H9 (cell line): Measurements from ENCODE around the gene FSIP1. TPM values are rescaled to one million over a fixed set of nuclear protein-coding genes. Genes with fewer than 3 reads are reported as not detected.
A peak's percentile ranks its signal among the peaks of the same experiment; 100 is the strongest.

Experiments used
- DNase-seq: peaks from one replicate; pipeline ENCODE4 v3.0.0-alpha.2; 2017
- H2AFZ ChIP-seq: one replicate; pipeline ENCODE4 v1.6.1; 2013; ENCODE audit warnings: mild to moderate bottlenecking, low read length, control low read depth, moderate library complexity
- H2AK5ac ChIP-seq: 2 replicates; pipeline ENCODE4 v1.6.1; 2013; ENCODE audit warnings: low read length, control low read depth, mixed read lengths; ENCODE audit not compliant: insufficient read length
- H2BK120ac ChIP-seq: one replicate; pipeline ENCODE4 v1.6.1; 2013; ENCODE audit warnings: low read depth, mild to moderate bottlenecking, low read length, control low read depth, inconsistent platforms; ENCODE audit not compliant: poor library complexity, severe bottlenecking
- H2BK12ac ChIP-seq: 2 replicates; pipeline ENCODE4 v1.6.1; 2013; ENCODE audit warnings: low read length, control low read depth, mixed read lengths, low read depth; ENCODE audit not compliant: insufficient read length
- H2BK15ac ChIP-seq: 2 replicates; pipeline ENCODE4 v1.6.1; 2013; ENCODE audit warnings: low read depth, low read length, control low read depth
- H2BK20ac ChIP-seq: one replicate; pipeline ENCODE4 v1.6.1; 2013; ENCODE audit warnings: low read depth, mild to moderate bottlenecking, low read length, control low read depth, inconsistent platforms; ENCODE audit not compliant: poor library complexity, severe bottlenecking
- H2BK5ac ChIP-seq: 2 replicates; pipeline ENCODE4 v1.6.1; 2013; ENCODE audit warnings: low read length, control low read depth, mixed read lengths; ENCODE audit not compliant: insufficient read length
- H3K14ac ChIP-seq: 2 replicates; pipeline ENCODE4 v1.6.1; 2013; ENCODE audit warnings: low read length, control low read depth; ENCODE audit not compliant: insufficient read depth
- H3K18ac ChIP-seq: 2 replicates; pipeline ENCODE4 v1.6.1; 2013; ENCODE audit warnings: low read depth, mild to moderate bottlenecking, mixed read lengths, low read length, control low read depth; ENCODE audit not compliant: insufficient read length
- H3K23ac ChIP-seq: 2 replicates; pipeline ENCODE4 v1.6.1; 2013; ENCODE audit warnings: low read length, control low read depth, mixed read lengths, low read depth; ENCODE audit not compliant: insufficient read length
- H3K23me2 ChIP-seq: 2 replicates; pipeline ENCODE4 v1.6.1; 2013; ENCODE audit warnings: low read depth, mild to moderate bottlenecking, mixed read lengths, low read length, control low read depth; ENCODE audit not compliant: insufficient read length, poor library complexity, severe bottlenecking
- H3K27ac ChIP-seq: 2 replicates; pipeline ENCODE4 v1.5.1; 2013; ENCODE audit warnings: low read length, control low read depth, mixed read lengths, low read depth; ENCODE audit not compliant: insufficient read length
- H3K27me3 ChIP-seq: 2 replicates; pipeline ENCODE4 v1.6.1; 2013; ENCODE audit warnings: low read length, control low read depth, inconsistent platforms; ENCODE audit not compliant: insufficient read depth
- H3K4ac ChIP-seq: 2 replicates; pipeline ENCODE4 v1.6.1; 2013; ENCODE audit warnings: low read depth, mild to moderate bottlenecking, control low read depth, inconsistent platforms, low read length, moderate library complexity
- H3K4me1 ChIP-seq: 2 replicates; pipeline ENCODE4 v1.6.1; 2013; ENCODE audit warnings: low read length, control low read depth, inconsistent platforms; ENCODE audit not compliant: insufficient read depth
- H3K4me2 ChIP-seq: 2 replicates; pipeline ENCODE4 v1.6.1; 2013; ENCODE audit warnings: low read length, control low read depth, mixed read lengths; ENCODE audit not compliant: insufficient read length, insufficient read depth
- H3K56ac ChIP-seq: 2 replicates; pipeline ENCODE4 v1.6.1; 2013; ENCODE audit warnings: low read depth, mild to moderate bottlenecking, mixed read lengths, low read length, control low read depth; ENCODE audit not compliant: insufficient read length
- H3K79me1 ChIP-seq: 2 replicates; pipeline ENCODE4 v1.6.1; 2013; ENCODE audit warnings: low read depth, mild to moderate bottlenecking, moderate library complexity, low read length, control low read depth, inconsistent platforms; ENCODE audit not compliant: insufficient read depth, poor library complexity, severe bottlenecking
- H3K79me2 ChIP-seq: 2 replicates; pipeline ENCODE4 v1.6.1; 2013; ENCODE audit warnings: low read length, control low read depth, inconsistent platforms; ENCODE audit not compliant: insufficient read depth
- H3K9ac ChIP-seq: 2 replicates; pipeline ENCODE4 v1.6.1; 2013; ENCODE audit warnings: low read length, control low read depth, mixed read lengths; ENCODE audit not compliant: insufficient read length; ENCODE audit errors: extremely low read depth
- H3K9me3 ChIP-seq: one replicate; pipeline ENCODE4 v1.6.1; 2013; ENCODE audit warnings: low read depth, low read length, inconsistent platforms; ENCODE audit not compliant: control insufficient read depth
- H3T11ph ChIP-seq: one replicate; pipeline ENCODE4 v1.6.1; 2013; ENCODE audit warnings: mild to moderate bottlenecking, low read length, control low read depth, inconsistent platforms
- H4K20me1 ChIP-seq: one replicate; pipeline ENCODE4 v1.6.1; 2013; ENCODE audit not compliant: control insufficient read depth, insufficient read length, insufficient read depth
- H4K5ac ChIP-seq: 2 replicates; pipeline ENCODE4 v1.6.1; 2013; ENCODE audit warnings: low read depth, mild to moderate bottlenecking, mixed read lengths, low read length, control low read depth; ENCODE audit not compliant: insufficient read length
- H4K8ac ChIP-seq: replicated peaks from 2 replicates; pipeline ENCODE4 v1.6.1; 2013; ENCODE audit warnings: low read length, control low read depth, mixed read lengths, low read depth; ENCODE audit not compliant: insufficient read length
- H4K91ac ChIP-seq: 2 replicates; pipeline ENCODE4 v1.6.1; 2013; ENCODE audit warnings: low read depth, mild to moderate bottlenecking, moderate library complexity, mixed read lengths, low read length, control low read depth; ENCODE audit not compliant: insufficient read length
- H3K27ac Mint-ChIP-seq, 3 experiments: 2 replicates in 2 of 3; 3 replicates in 1 of 3; pipeline ENCODE4 v1.8.0; 2020 to 2021; ENCODE audit warnings: mixed read lengths in 3 of 3, mild to moderate bottlenecking in 1 of 3, moderate library complexity in 1 of 3
- H3K27me3 Mint-ChIP-seq: 2 replicates; pipeline ENCODE4 v1.8.0; 2021; ENCODE audit warnings: low read depth, mild to moderate bottlenecking, moderate library complexity, mixed read lengths
- H3K36me3 Mint-ChIP-seq, 3 experiments: 2 replicates in 2 of 3; 3 replicates in 1 of 3; pipeline ENCODE4 v1.8.0; 2020 to 2021; ENCODE audit warnings: low read depth in 3 of 3, mixed read lengths in 3 of 3; ENCODE audit not compliant: insufficient read depth in 1 of 3
- H3K4me1 Mint-ChIP-seq, 2 experiments: 2 replicates each; pipeline ENCODE4 v1.8.0; 2020; ENCODE audit warnings: mixed read lengths in 2 of 2
- H3K4me3 Mint-ChIP-seq, 2 experiments: 2 replicates in 1 of 2; 3 replicates in 1 of 2; pipeline ENCODE4 v1.8.0; 2020 to 2021; ENCODE audit warnings: mild to moderate bottlenecking in 2 of 2, mixed read lengths in 2 of 2, moderate library complexity in 1 of 2
- H3K9me3 Mint-ChIP-seq, 2 experiments: 2 replicates in 1 of 2; 3 replicates in 1 of 2; pipeline ENCODE4 v1.8.0; 2020; ENCODE audit warnings: mild to moderate bottlenecking in 2 of 2, mixed read lengths in 2 of 2, moderate library complexity in 1 of 2
- CTCF ChIP-seq: fragments of 200-600 bp; sonication (generic); conservative IDR thresholded peaks from 3 replicates; pipeline ENCODE4 v1.8.0; 2021; ENCODE audit warnings: antibody characterized with exemption, mild to moderate bottlenecking
- WGBS: extraction: QIAGEN DNeasy Blood & Tissue Kit; methylation state at CpG from one replicate; pipeline ENCODE4 v1.1.7; 2013; ENCODE audit warnings: missing lambda C conversion rate, low lambda C conversion rate, mixed read lengths; ENCODE audit not compliant: insufficient read length; ENCODE audit errors: extremely low coverage; 5-methylcytosine and 5-hydroxymethylcytosine counted together
- total RNA-seq: library from RNA; stranded (reverse); gene quantifications from 2 replicates; pipeline ENCODE4 v1.2.1, GENCODE V29; 2021

FSIP1 gene
- total RNA-seq, 1 experiment from 2014 or later, result 0.96 TPM

- Histone ChIP-seq H4K91ac (no peak overlapping the region), H3K23me2 (no peaks in the 10 kb centered on the region), H4K20me1 (no peaks in the 10 kb centered on the region), H3K27me3 (no peaks in the 10 kb centered on the region), H2BK20ac (no peak overlapping the region), H3K9ac (no peak overlapping the region), H4K8ac (no peak overlapping the region), H3K9me3 (no peaks in the 10 kb centered on the region), H3K56ac (no peak overlapping the region), H3K4me2 (no peak overlapping the region), H3K14ac (no peak overlapping the region), H3K79me2 (no peaks in the 10 kb centered on the region), H2BK12ac (no peak overlapping the region), H3K18ac (no peak overlapping the region), H2AFZ (no peak overlapping the region), H3K23ac (no peak overlapping the region), H2AK5ac (no peak overlapping the region), H4K5ac (no peak overlapping the region), H2BK5ac (no peak overlapping the region), H3K27ac (no peak overlapping the region), H2BK120ac (no peak overlapping the region), H3T11ph (no peak overlapping the region), H3K79me1 (no peaks in the 10 kb centered on the region), H3K4ac (no peak overlapping the region), H2BK15ac (no peak overlapping the region), H3K4me1 (no peaks in the 10 kb centered on the region)
- no peak for TF ChIP-seq CTCF
- DNase-seq, result no peak
- peak overlapping the region in 2 of 3 experiments; percentile 50 to 70; a peak in 2 of 7 replicates for H3K27ac Mint-ChIP-seq
- H3K4me3 Mint-ChIP-seq, result no peak overlapping the region
- no CpG with 5 or more reads among the region's 8 CpGs for WGBS
- H3K36me3 Mint-ChIP-seq, result peaks cover 31 to 57% (median 55%) of the 10 kb centered on the region in 3 experiments; a peak in 6 of 7 replicates
- H3K9me3 Mint-ChIP-seq, result no peaks in the 10 kb centered on the region
- H3K27me3 Mint-ChIP-seq, result no peaks in the 10 kb centered on the region
- H3K4me1 Mint-ChIP-seq, result peaks cover 5 to 7% of the 10 kb centered on the region in 2 experiments
Measured at GRCh38 chr15:39595338-39596221, 187.1 kb downstream of the FSIP1 start.
